GM23338 (cell line): ENCODE results near the gene OOSP4A. TPM values are rescaled to one million over a fixed set of nuclear protein-coding genes. Genes with fewer than 3 reads are reported as not detected.

ENCODE experiments used
- JUNB ChIP-seq: IDR thresholded peaks from one replicate; pipeline ENCODE4 v1.6.1; 2016; ENCODE audit warnings: antibody characterized with exemption; ENCODE audit not compliant: unreplicated experiment
- STAT1 ChIP-seq: IDR thresholded peaks from one replicate; pipeline ENCODE4 v1.6.1; 2016; ENCODE audit warnings: antibody characterized with exemption; ENCODE audit not compliant: unreplicated experiment
- ZNF114 ChIP-seq: fragments of 250-450 bp; sonication (Bioruptor Pico); IDR thresholded peaks from 2 replicates; pipeline ENCODE4 v1.5.0; 2020; ENCODE audit warnings: mild to moderate bottlenecking, moderate library complexity
- ZNF331 ChIP-seq: fragments of 250-450 bp; sonication (Bioruptor Pico); IDR thresholded peaks from 2 replicates; pipeline ENCODE4 v1.5.0; 2020; ENCODE audit warnings: low read depth, mild to moderate bottlenecking, moderate library complexity
- polyA plus RNA-seq: library from polyadenylated mRNA; unstranded; fragments of >200 nt; fragmentation: Nextera tagmentation; extraction: Ambion mirVana; gene quantifications from 2 replicates; pipeline ENCODE4 v1.2.1, GENCODE V29; 2016
- total RNA-seq: library from RNA; depleted of rRNA; stranded (reverse); fragments of >200 nt; shearing (Covaris generic); gene quantifications from 2 replicates; pipeline ENCODE4 v1.2.3, GENCODE V29; 2014; rRNA removed
- TF ChIP-seq, protein P1 (sequence below): IDR thresholded peaks from one replicate; pipeline ENCODE4 v1.6.1; 2018; ENCODE audit warnings: antibody characterized with exemption; ENCODE audit not compliant: unreplicated experiment
- TF ChIP-seq, protein P2 (sequence below): IDR thresholded peaks from 2 replicates; pipeline ENCODE4 v1.6.1; 2016; ENCODE audit warnings: antibody characterized with exemption

Gene OOSP4A
- total and polyA plus RNA-seq, 2 experiments from 2014 or later = not detected

DNA sequence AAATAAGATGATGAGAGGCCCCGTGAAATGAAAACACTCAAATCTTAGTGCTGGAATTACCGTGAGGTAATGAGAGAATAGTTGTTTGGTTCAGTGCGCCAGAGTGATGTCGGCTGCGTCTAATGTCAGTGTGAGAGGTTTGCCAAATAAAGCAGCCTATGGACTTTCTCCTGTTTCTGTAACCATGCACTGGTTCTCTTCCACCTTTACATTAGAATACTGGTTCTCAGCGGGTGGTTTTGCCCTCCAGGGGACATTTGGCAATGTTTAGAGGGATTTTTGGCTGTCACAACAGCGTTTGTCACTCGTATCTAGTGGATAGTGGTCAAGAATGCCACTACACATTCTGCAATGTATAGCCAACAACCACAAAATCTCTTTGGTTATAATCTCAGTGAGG is 54.2 kb downstream of the OOSP4A start (continued):
- TF ChIP-seq, protein P1, sequence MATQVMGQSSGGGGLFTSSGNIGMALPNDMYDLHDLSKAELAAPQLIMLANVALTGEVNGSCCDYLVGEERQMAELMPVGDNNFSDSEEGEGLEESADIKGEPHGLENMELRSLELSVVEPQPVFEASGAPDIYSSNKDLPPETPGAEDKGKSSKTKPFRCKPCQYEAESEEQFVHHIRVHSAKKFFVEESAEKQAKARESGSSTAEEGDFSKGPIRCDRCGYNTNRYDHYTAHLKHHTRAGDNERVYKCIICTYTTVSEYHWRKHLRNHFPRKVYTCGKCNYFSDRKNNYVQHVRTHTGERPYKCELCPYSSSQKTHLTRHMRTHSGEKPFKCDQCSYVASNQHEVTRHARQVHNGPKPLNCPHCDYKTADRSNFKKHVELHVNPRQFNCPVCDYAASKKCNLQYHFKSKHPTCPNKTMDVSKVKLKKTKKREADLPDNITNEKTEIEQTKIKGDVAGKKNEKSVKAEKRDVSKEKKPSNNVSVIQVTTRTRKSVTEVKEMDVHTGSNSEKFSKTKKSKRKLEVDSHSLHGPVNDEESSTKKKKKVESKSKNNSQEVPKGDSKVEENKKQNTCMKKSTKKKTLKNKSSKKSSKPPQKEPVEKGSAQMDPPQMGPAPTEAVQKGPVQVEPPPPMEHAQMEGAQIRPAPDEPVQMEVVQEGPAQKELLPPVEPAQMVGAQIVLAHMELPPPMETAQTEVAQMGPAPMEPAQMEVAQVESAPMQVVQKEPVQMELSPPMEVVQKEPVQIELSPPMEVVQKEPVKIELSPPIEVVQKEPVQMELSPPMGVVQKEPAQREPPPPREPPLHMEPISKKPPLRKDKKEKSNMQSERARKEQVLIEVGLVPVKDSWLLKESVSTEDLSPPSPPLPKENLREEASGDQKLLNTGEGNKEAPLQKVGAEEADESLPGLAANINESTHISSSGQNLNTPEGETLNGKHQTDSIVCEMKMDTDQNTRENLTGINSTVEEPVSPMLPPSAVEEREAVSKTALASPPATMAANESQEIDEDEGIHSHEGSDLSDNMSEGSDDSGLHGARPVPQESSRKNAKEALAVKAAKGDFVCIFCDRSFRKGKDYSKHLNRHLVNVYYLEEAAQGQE = no peak
- no peak for TF ChIP-seq ZNF331
- TF ChIP-seq ZNF114 = no peak
- TF ChIP-seq, protein P2, sequence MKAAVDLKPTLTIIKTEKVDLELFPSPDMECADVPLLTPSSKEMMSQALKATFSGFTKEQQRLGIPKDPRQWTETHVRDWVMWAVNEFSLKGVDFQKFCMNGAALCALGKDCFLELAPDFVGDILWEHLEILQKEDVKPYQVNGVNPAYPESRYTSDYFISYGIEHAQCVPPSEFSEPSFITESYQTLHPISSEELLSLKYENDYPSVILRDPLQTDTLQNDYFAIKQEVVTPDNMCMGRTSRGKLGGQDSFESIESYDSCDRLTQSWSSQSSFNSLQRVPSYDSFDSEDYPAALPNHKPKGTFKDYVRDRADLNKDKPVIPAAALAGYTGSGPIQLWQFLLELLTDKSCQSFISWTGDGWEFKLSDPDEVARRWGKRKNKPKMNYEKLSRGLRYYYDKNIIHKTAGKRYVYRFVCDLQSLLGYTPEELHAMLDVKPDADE = no peak
- TF ChIP-seq JUNB = no peak
- TF ChIP-seq STAT1 = no peak

Other genes starting within 250 kb of the OOSP4A start
- gene STX3, start 208.7 kb upstream of the OOSP4A start, total RNA-seq = 47.9 and 65.5 TPM in 2 replicates
- gene STX3, start 208.7 kb upstream of the OOSP4A start, polyA plus RNA-seq = 19.0 and 20.0 TPM in 2 replicates
- 74.8 and 77.4 TPM in 2 replicates for gene MRPL16, start 153.3 kb upstream of the OOSP4A start, total RNA-seq
- 149 and 176 TPM in 2 replicates for gene MRPL16, start 153.3 kb upstream of the OOSP4A start, polyA plus RNA-seq
- gene CBLIF, start 118.5 kb upstream of the OOSP4A start, total RNA-seq = not detected in 2 replicates
- not detected in 2 replicates for gene CBLIF, start 118.5 kb upstream of the OOSP4A start, polyA plus RNA-seq
- not detected in 2 replicates for gene TCN1, start 97.5 kb upstream of the OOSP4A start, total RNA-seq
- not detected in 2 replicates for gene TCN1, start 97.5 kb upstream of the OOSP4A start, polyA plus RNA-seq
- not detected in 2 replicates for gene OOSP3, start 85.3 kb upstream of the OOSP4A start, total RNA-seq
- gene OOSP3, start 85.3 kb upstream of the OOSP4A start, polyA plus RNA-seq = 0.35 TPM in 1 of 2 replicates, not detected in the other
- not detected in 2 replicates for gene OOSP1, start 25.6 kb upstream of the OOSP4A start, total RNA-seq
- not detected in 2 replicates for gene OOSP1, start 25.6 kb upstream of the OOSP4A start, polyA plus RNA-seq
- not detected in 2 replicates for gene OOSP4B, start 53.1 kb downstream of the OOSP4A start, total RNA-seq
- gene OOSP4B, start 53.1 kb downstream of the OOSP4A start, polyA plus RNA-seq = not detected in 2 replicates
- not detected in 2 replicates for gene OOSP2, start 76.4 kb downstream of the OOSP4A start, total RNA-seq
- gene OOSP2, start 76.4 kb downstream of the OOSP4A start, polyA plus RNA-seq = not detected in 2 replicates
- not detected in 2 replicates for gene MS4A3, start 92.6 kb downstream of the OOSP4A start, total RNA-seq
- not detected in 2 replicates for gene MS4A3, start 92.6 kb downstream of the OOSP4A start, polyA plus RNA-seq
- gene MS4A2, start 124.6 kb downstream of the OOSP4A start, total RNA-seq = not detected in 2 replicates
- not detected in 2 replicates for gene MS4A2, start 124.6 kb downstream of the OOSP4A start, polyA plus RNA-seq
- not detected in 2 replicates for gene MS4A6A, start 219.1 kb downstream of the OOSP4A start, total RNA-seq
- gene MS4A6A, start 219.1 kb downstream of the OOSP4A start, polyA plus RNA-seq = not detected in 2 replicates